ENCODE data around the gene OR4Q2.
"Not testable (repeated sequence)": the region's sequence is repeated elsewhere in the genome, so short reads cannot be mapped to it uniquely, and the experiment has no call there.

OR4Q2 gene
- 0 to 1.3 (median 0) reads per million in 17 experiments for total RNA-seq

GRCh38 chr14:20001863-20002262 lies at the start of gene OR4Q2:
Gene OR4Q2, plus strand, starts transcription at chr14:20002163.
- no peak for DNase-seq

DNA sequence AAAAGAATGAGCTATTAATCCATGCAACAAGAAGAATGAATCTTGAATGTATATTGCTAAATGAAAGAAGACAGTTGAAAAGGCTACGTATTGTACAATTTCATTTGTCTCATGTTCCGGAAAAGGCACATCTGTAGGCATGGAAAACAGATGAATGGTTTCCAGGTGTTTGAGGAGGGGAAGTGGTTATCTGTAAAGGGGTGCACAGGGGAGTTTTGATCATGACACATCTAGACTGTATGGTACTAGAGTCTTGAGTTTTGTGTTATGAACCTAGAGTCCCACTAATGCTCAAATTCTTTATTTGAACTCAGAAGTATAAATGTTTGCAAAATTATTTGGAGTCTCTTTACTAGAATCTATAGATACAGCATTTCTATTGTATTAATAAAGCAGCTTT lies 32.2 kb upstream of the OR4Q2 start:
- DNase-seq: not testable (repeated sequence)

- DNase-seq: no peak
Observed at GRCh38 chr14:19974844-19975243, 27.1 kb upstream of the OR4Q2 start.

DNA sequence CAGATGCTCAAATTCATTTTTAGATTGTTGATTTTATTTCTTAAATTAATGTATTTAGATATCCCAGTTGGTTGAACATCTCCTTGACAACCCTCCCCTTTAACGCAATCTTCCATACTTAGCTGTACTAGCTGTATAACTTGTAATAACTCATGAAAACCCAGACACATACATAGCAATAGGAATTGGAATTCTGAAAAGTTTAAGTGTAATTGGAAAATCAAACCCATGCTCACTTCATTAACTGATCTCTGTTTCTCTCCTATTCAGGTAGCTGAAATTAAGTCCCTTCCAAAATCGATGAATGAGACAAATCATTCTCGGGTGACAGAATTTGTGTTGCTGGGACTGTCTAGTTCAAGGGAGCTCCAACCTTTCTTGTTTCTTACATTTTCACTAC lies 26.7 kb upstream of the OR4Q2 start, which contains the start of gene OR4K15:
TSS of gene OR4K15 (plus strand) at position 301 of the 400 bp plus-strand sequence. CDS start at position 301, 0 bp downstream.
- DNase-seq: no peak

DNA sequence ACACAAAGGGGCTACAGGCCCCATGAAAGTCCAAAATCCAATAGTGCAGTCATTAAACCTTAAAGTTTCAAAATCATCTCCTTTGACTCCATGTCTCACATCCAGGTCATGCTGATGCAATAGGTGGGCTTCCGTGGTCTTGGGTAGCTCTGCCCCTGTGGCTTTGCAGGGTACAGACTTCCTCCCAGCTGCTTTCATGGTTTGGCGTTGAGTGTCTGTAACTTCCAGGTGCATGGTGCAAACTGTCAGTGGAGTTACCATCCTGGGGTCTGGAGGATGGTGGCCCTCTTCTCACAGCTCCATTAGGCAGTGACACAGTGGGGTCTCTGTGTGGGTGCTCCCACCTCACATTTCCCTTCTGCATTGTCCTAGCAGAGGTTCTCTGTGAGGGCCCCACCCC lies 8.5 kb upstream of the OR4Q2 start:
- no peak for DNase-seq

DNA sequence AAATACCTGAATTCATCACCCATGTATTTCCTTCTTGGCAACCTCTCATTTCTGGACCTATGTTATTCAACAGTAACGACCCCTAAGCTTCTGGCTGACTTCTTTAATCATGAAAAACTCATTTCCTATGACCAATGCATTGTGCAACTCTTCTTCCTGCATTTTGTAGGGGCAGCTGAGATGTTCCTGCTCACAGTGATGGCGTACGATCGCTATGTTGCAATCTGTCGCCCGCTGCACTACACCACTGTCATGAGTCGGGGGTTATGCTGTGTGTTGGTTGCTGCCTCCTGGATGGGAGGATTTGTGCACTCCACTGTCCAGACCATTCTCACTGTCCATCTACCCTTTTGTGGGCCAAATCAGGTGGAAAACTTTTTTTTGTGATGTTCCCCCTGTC lies 356 bp downstream of the OR4Q2 start:
- DNase-seq: peak; percentile 22 to 68 (median 31)

- no peak for DNase-seq
Observed at GRCh38 chr14:20008156-20008555, 6.2 kb downstream of the OR4Q2 start.

GRCh38 chr14:20019257-20019865 lies 17.4 kb downstream of the OR4Q2 start, which contains the start of gene OR4K14:
Gene OR4K14, minus strand, starts transcription at chr14:20019307. Its CDS starts 4,114 bp downstream, at chr14:20015193.
- no peak for DNase-seq

DNA sequence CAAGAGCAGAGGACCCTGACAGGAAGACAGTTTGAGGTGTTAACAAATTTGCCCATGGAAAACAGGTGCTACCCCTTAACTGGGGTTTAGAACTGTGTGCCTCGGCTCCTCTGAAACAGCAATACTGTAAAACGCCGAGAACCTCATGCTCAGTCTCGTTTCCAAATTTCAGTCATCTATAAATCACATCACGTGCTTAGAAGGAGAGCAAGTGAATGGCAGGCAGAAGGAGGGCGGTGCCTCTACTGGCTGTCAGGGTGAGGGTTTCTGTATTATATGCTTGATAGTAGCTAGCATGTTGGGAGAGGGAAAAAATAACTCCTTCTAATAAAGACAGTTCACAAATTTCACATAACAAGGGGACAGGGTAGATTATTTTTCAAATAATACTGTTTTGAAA lies 29.1 kb downstream of the OR4Q2 start:
- no peak for DNase-seq

DNA sequence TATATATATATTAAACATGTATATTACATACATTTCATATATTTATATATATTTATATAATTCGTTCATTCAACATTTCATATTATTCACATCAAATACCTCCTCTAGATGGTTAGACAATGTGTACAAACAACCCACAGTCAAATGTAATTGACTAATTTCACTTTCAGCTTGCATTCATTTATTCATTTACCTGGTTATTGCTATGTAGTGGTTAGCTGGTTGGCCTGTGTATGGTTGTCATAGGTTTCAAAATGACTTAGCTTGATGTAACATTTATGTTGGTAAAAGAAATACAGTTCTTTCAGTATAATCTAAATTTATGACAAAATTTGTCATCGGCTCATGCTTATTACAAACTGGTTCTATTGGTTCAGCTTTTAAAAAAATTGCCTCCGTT lies 33.5 kb downstream of the OR4Q2 start:
- DNase-seq: no peak

DNA sequence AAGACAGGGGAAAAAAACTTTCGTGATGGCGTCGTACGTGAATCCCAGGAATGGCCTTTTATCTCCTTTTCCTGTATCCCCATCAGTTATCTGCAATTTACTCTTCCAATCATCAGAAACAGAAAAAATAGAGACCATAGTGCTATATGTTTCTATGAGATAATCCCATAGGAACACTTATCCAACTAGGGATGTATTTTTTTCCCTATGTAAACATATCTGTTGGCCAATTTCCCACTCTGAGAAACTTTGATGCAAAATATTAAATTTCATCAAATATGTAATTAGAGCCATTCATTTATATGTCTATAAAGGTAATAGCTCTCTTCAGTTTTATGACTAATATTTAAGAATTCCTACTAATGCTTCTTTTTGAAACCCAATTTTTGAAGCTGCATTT lies 34.0 kb downstream of the OR4Q2 start, which contains the start of gene OR4K13:
TSS of gene OR4K13 (minus strand) at position 101 of the 400 bp plus-strand sequence. CDS start 1,280 bp downstream, outside the sequence.
- no peak for DNase-seq

DNA sequence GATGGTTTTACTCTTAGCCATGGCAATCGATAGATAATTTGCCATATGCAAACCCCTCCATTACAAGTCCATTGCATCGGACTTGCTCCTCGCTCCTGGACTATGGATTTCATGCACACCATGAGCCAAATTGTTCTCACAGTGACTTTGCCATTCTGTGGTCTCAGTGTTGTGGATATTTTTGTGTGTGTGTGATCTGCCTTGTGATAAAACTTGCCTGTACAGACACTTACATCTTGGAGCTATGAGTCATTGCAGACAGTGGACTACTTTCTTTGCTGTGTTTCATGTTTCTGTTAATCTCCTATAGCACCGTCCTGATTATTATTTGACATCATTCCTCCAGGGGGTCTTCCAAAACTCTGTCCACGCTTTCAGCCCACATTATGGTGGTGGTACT lies 42.3 kb downstream of the OR4Q2 start:
- no peak for DNase-seq

- DNase-seq: no peak
Observed at GRCh38 chr14:20048202-20048601, 46.2 kb downstream of the OR4Q2 start.

All from suppressor macrophage (primary cell).